WTC11 (cell line): ENCODE results near the gene DENND4B. TPM values are rescaled to one million over a fixed set of nuclear protein-coding genes. Genes with fewer than 3 reads are reported as not detected.

Experiments
- ARID4B ChIP-seq: sonication (generic); formaldehyde crosslinking; IDR thresholded peaks from 2 replicates; pipeline ENCODE4 v1.8.0; 2023; ENCODE audit warnings: missing genetic modification reagents, mild to moderate bottlenecking, borderline replicate concordance
- CREB1 ChIP-seq: sonication (generic); formaldehyde crosslinking; IDR thresholded peaks from 2 replicates; pipeline ENCODE4 v1.8.0; 2023; ENCODE audit warnings: mild to moderate bottlenecking, missing genetic modification reagents
- E2F4 ChIP-seq: sonication (generic); formaldehyde crosslinking; IDR thresholded peaks from 2 replicates; pipeline ENCODE4 v1.8.1; 2022; ENCODE audit warnings: low read depth, mild to moderate bottlenecking, moderate library complexity, missing genetic modification reagents, borderline replicate concordance
- EMX1 ChIP-seq: fragments of 250-450 bp; sonication (Bioruptor Pico); IDR thresholded peaks from 2 replicates; pipeline ENCODE4 v1.8.0; 2021; ENCODE audit warnings: mild to moderate bottlenecking
- FOXP4 ChIP-seq: sonication (generic); formaldehyde crosslinking; IDR thresholded peaks from 2 replicates; pipeline ENCODE4 v1.8.0; 2022; ENCODE audit warnings: mild to moderate bottlenecking, missing genetic modification reagents
- GTF2I ChIP-seq: fragments of 250-450 bp; sonication (Bioruptor Pico); conservative IDR thresholded peaks from 2 replicates; pipeline ENCODE4 v1.4.0; 2021; ENCODE audit warnings: mild to moderate bottlenecking
- IRF2 ChIP-seq: sonication (generic); formaldehyde crosslinking; IDR thresholded peaks from 2 replicates; pipeline ENCODE4 v1.8.0; 2022; ENCODE audit warnings: low read depth, missing genetic modification reagents, borderline replicate concordance
- JAZF1 ChIP-seq: fragments of 250-450 bp; sonication (Bioruptor Pico); IDR thresholded peaks from 2 replicates; pipeline ENCODE4 v1.9.0; 2021; ENCODE audit warnings: moderate library complexity, mild to moderate bottlenecking, inconsistent platforms
- MLX ChIP-seq: sonication (generic); formaldehyde crosslinking; IDR thresholded peaks from 2 replicates; pipeline ENCODE4 v1.8.1; 2023; ENCODE audit warnings: mild to moderate bottlenecking, missing genetic modification reagents, moderate library complexity
- MXD4 ChIP-seq: fragments of 250-450 bp; sonication (Bioruptor Pico); IDR thresholded peaks from 2 replicates; pipeline ENCODE4 v1.8.0; 2021; ENCODE audit warnings: mild to moderate bottlenecking, moderate library complexity, borderline replicate concordance
- NFATC4 ChIP-seq: fragments of 250-450 bp; sonication (Bioruptor Pico); IDR thresholded peaks from 2 replicates; pipeline ENCODE4 v1.9.0; 2021; ENCODE audit warnings: mild to moderate bottlenecking
- NFE2L1 ChIP-seq: sonication (generic); formaldehyde crosslinking; IDR thresholded peaks from 2 replicates; pipeline ENCODE4 v1.8.1; 2023; ENCODE audit warnings: missing genetic modification reagents
- NR1H2 ChIP-seq: sonication (generic); formaldehyde crosslinking; IDR thresholded peaks from 2 replicates; pipeline ENCODE4 v1.9.0; 2021; ENCODE audit warnings: mild to moderate bottlenecking, moderate library complexity, missing genetic modification reagents
- OVOL2 ChIP-seq: fragments of 250-450 bp; sonication (Bioruptor Pico); IDR thresholded peaks from 2 replicates; pipeline ENCODE4 v1.9.0; 2021; ENCODE audit warnings: mild to moderate bottlenecking, borderline replicate concordance
- RORB ChIP-seq: fragments of 250-450 bp; sonication (Bioruptor Pico); IDR thresholded peaks from 2 replicates; pipeline ENCODE4 v1.9.0; 2021; ENCODE audit warnings: mild to moderate bottlenecking
- SP1 ChIP-seq: sonication (generic); formaldehyde crosslinking; conservative IDR thresholded peaks from 2 replicates; pipeline ENCODE4 v1.8.1; 2022; ENCODE audit warnings: missing genetic modification reagents
- USF2 ChIP-seq: sonication (generic); formaldehyde crosslinking; IDR thresholded peaks from 2 replicates; pipeline ENCODE4 v1.8.1; 2023; ENCODE audit warnings: mild to moderate bottlenecking, missing genetic modification reagents, moderate library complexity
- ZMAT4 ChIP-seq: fragments of 250-450 bp; sonication (Bioruptor Pico); IDR thresholded peaks from 2 replicates; pipeline ENCODE4 v1.9.0; 2021; ENCODE audit warnings: mild to moderate bottlenecking
- ZNF121 ChIP-seq: sonication (generic); formaldehyde crosslinking; IDR thresholded peaks from 2 replicates; pipeline ENCODE4 v1.8.0; 2023; ENCODE audit warnings: missing genetic modification reagents
- ZNF396 ChIP-seq: fragments of 250-450 bp; sonication (Bioruptor Pico); IDR thresholded peaks from 2 replicates; pipeline ENCODE4 v1.8.0; 2021; ENCODE audit warnings: mild to moderate bottlenecking, moderate library complexity, borderline replicate concordance
- ZNF512 ChIP-seq: sonication (generic); formaldehyde crosslinking; IDR thresholded peaks from 2 replicates; pipeline ENCODE4 v1.8.1; 2022; ENCODE audit warnings: missing genetic modification reagents, borderline replicate concordance
- ZSCAN18 ChIP-seq: fragments of 250-450 bp; sonication (Bioruptor Pico); IDR thresholded peaks from 2 replicates; pipeline ENCODE4 v2.1.2; 2022; ENCODE audit warnings: mild to moderate bottlenecking, moderate library complexity
- total RNA-seq: library from RNA; stranded (reverse); gene quantifications from 3 replicates; pipeline ENCODE4 v1.2.3, GENCODE V29; 2021

The DENND4B gene
- total RNA-seq, 1 experiment from 2014 or later = 93.1 TPM

- TF ChIP-seq E2F4 = no peak
- no peak for TF ChIP-seq RORB (CRISPR knock-in tag)
- no peak for TF ChIP-seq ZNF121 (CRISPR knock-in tag)
- TF ChIP-seq NR1H2 (CRISPR knock-in tag) = no peak
- peak; percentile 23; the same call in 1 of the 2 replicates for TF ChIP-seq USF2
- TF ChIP-seq FOXP4 (CRISPR knock-in tag) = no peak
- TF ChIP-seq NFE2L1 = peak; percentile 17; the same call in 1 of the 2 replicates
- TF ChIP-seq IRF2 = no peak
- no peak for TF ChIP-seq MXD4 (CRISPR knock-in tag)
- TF ChIP-seq GTF2I = no peak
- peak; percentile 11; the same call in 1 of the 2 replicates for TF ChIP-seq ARID4B (CRISPR knock-in tag)
- no peak for TF ChIP-seq ZNF396 (CRISPR knock-in tag)
- TF ChIP-seq ZNF512 = no peak
- no peak for TF ChIP-seq ZSCAN18 (CRISPR knock-in tag)
- TF ChIP-seq JAZF1 (CRISPR knock-in tag) = no peak
- TF ChIP-seq NFATC4 = no peak
- TF ChIP-seq OVOL2 = no peak
- TF ChIP-seq MLX (CRISPR knock-in tag) = no peak
- no peak for TF ChIP-seq ZMAT4 (CRISPR knock-in tag)
- peak; percentile 66; the same call in 1 of the 2 replicates for TF ChIP-seq SP1
- TF ChIP-seq EMX1 = 0 out of 2 replicates have a peak, but pooled peaks have one; percentile 11
- no peak for TF ChIP-seq CREB1 (CRISPR knock-in tag)
These were observed 31.0 kb upstream of the DENND4B start, which contains the start of gene JTB (continued) for GRCh38 chr1:153977250-153978240.
